ENCODE measurements around the gene DRAXIN.

DRAXIN gene

GRCh38 chr1:11651017-11651416 is 40.5 kb upstream of the DRAXIN start:
- peaks cover 27% of the 10 kb centered on the region for H3K4me1 Mint-ChIP-seq (ENCODE audit: low read depth)
- no peak overlapping the region for H3K27ac Mint-ChIP-seq
- H3K4me3 Mint-ChIP-seq = peak overlapping the region; percentile 21
- H3K27me3 Mint-ChIP-seq = peaks cover 84% of the 10 kb centered on the region
- intact Hi-C loops (cut with micrococcal nuclease) = loop anchor here (2.0 kb wide), 1 partner anchor 60 kb away; no protein-coding TSS in a partner anchor
- no peaks in the 10 kb centered on the region for H3K36me3 Mint-ChIP-seq (ENCODE audit: low read depth)
- H3K9me3 Mint-ChIP-seq = no peaks in the 10 kb centered on the region

GRCh38 chr1:11652203-11652780 is 39.2 kb upstream of the DRAXIN start:
- H3K4me1 Mint-ChIP-seq (ENCODE audit: low read depth) = peaks cover 28% of the 10 kb centered on the region
- H3K27me3 Mint-ChIP-seq = peaks cover 72% of the 10 kb centered on the region
- no peaks in the 10 kb centered on the region for H3K9me3 Mint-ChIP-seq
- intact Hi-C loops (cut with micrococcal nuclease) = no loop called here
- H3K4me3 Mint-ChIP-seq = no peak overlapping the region
- peaks cover 2% of the 10 kb centered on the region for H3K36me3 Mint-ChIP-seq (ENCODE audit: low read depth)
- no peak overlapping the region for H3K27ac Mint-ChIP-seq

- H3K36me3 Mint-ChIP-seq (ENCODE audit: low read depth) = peaks cover 11% of the 10 kb centered on the region
- H3K27ac Mint-ChIP-seq = no peak overlapping the region
- peaks cover 28% of the 10 kb centered on the region for H3K4me1 Mint-ChIP-seq (ENCODE audit: low read depth)
Observed at GRCh38 chr1:11653101-11653860, 38.2 kb upstream of the DRAXIN start.

GRCh38 chr1:11653861-11654136 is 37.7 kb upstream of the DRAXIN start:
- H3K4me1 Mint-ChIP-seq (ENCODE audit: low read depth) = peaks cover 28% of the 10 kb centered on the region
- intact Hi-C loops (cut with micrococcal nuclease) = no loop called here
- peaks cover 16% of the 10 kb centered on the region for H3K36me3 Mint-ChIP-seq (ENCODE audit: low read depth)
- H3K4me3 Mint-ChIP-seq = peak overlapping the region; percentile 9
- H3K27ac Mint-ChIP-seq = no peak overlapping the region
- no peaks in the 10 kb centered on the region for H3K9me3 Mint-ChIP-seq
- peaks cover 62% of the 10 kb centered on the region for H3K27me3 Mint-ChIP-seq

More at GRCh38 chr1:11653101-11653860, 38.2 kb upstream of the DRAXIN start:
- Mint-ChIP-seq H3K4me3 (peak overlapping the region; percentile 9), H3K27me3 (peaks cover 67% of the 10 kb centered on the region), H3K9me3 (no peaks in the 10 kb centered on the region)
- intact Hi-C loops (cut with micrococcal nuclease) = no loop called here

GRCh38 chr1:11654137-11654938 is 37.2 kb upstream of the DRAXIN start, which contains the start of the genes FBXO2 and FBXO44:
Gene FBXO2 (minus strand): TSS chr1:11654429. CDS start chr1:11654340, 89 bp downstream.
Gene FBXO44 (plus strand): TSS chr1:11654877. CDS start chr1:11655836, 959 bp downstream.
- H3K4me3 Mint-ChIP-seq = peak within 1 kb of the TSS; percentile 77
- H3K27me3 Mint-ChIP-seq = peaks cover 60% of the 10 kb centered on the region
- peaks cover 28% of the 10 kb centered on the region for H3K4me1 Mint-ChIP-seq (ENCODE audit: low read depth)

GRCh38 chr1:11654939-11655808 is 36.3 kb upstream of the DRAXIN start:
- H3K4me1 Mint-ChIP-seq (ENCODE audit: low read depth) = peaks cover 21% of the 10 kb centered on the region
- H3K27ac Mint-ChIP-seq = peak overlapping the region; percentile 59
- peaks cover 20% of the 10 kb centered on the region for H3K36me3 Mint-ChIP-seq (ENCODE audit: low read depth)
- H3K4me3 Mint-ChIP-seq = peak overlapping the region; percentile 77
- intact Hi-C loops (cut with micrococcal nuclease) = no loop called here
- H3K9me3 Mint-ChIP-seq = no peaks in the 10 kb centered on the region
- peaks cover 52% of the 10 kb centered on the region for H3K27me3 Mint-ChIP-seq

More at GRCh38 chr1:11654137-11654938, 37.2 kb upstream of the DRAXIN start, which contains the start of the genes FBXO2 and FBXO44:
- peaks cover 20% of the 10 kb centered on the region for H3K36me3 Mint-ChIP-seq (ENCODE audit: low read depth)
- H3K27ac Mint-ChIP-seq = peak within 1 kb of the TSS; percentile 59
- H3K9me3 Mint-ChIP-seq = no peaks in the 10 kb centered on the region
- intact Hi-C loops (cut with micrococcal nuclease) = no loop called here

GRCh38 chr1:11657654-11658053 is 33.9 kb upstream of the DRAXIN start:
- peaks cover 33% of the 10 kb centered on the region for H3K36me3 Mint-ChIP-seq (ENCODE audit: low read depth)
- no peak overlapping the region for H3K4me3 Mint-ChIP-seq
- peaks cover 27% of the 10 kb centered on the region for H3K27me3 Mint-ChIP-seq
- intact Hi-C loops (cut with micrococcal nuclease) = no loop called here
- peaks cover 10% of the 10 kb centered on the region for H3K4me1 Mint-ChIP-seq (ENCODE audit: low read depth)
- H3K27ac Mint-ChIP-seq = no peak overlapping the region
- H3K9me3 Mint-ChIP-seq = no peaks in the 10 kb centered on the region

GRCh38 chr1:11658542-11658941 is 33.0 kb upstream of the DRAXIN start:
- intact Hi-C loops (cut with micrococcal nuclease) = no loop called here

GRCh38 chr1:11659748-11660147 is 31.8 kb upstream of the DRAXIN start:
- Mint-ChIP-seq H3K27ac (no peak overlapping the region), H3K4me1 (ENCODE audit: low read depth) (peaks cover 20% of the 10 kb centered on the region), H3K9me3 (no peaks in the 10 kb centered on the region), H3K4me3 (no peak overlapping the region), H3K36me3 (ENCODE audit: low read depth) (peaks cover 33% of the 10 kb centered on the region), H3K27me3 (peaks cover 10% of the 10 kb centered on the region)
- intact Hi-C loops (cut with micrococcal nuclease) = no loop called here

More at GRCh38 chr1:11658542-11658941, 33.0 kb upstream of the DRAXIN start:
- Mint-ChIP-seq H3K9me3 (no peaks in the 10 kb centered on the region), H3K27me3 (peaks cover 19% of the 10 kb centered on the region), H3K36me3 (ENCODE audit: low read depth) (peaks cover 33% of the 10 kb centered on the region), H3K27ac (no peak overlapping the region), H3K4me1 (ENCODE audit: low read depth) (peaks cover 19% of the 10 kb centered on the region), H3K4me3 (no peak overlapping the region)

GRCh38 chr1:11661103-11661502 is 30.4 kb upstream of the DRAXIN start:
- intact Hi-C loops (cut with micrococcal nuclease) = no loop called here
- H3K27me3 Mint-ChIP-seq = peaks cover under 1% of the 10 kb centered on the region
- H3K36me3 Mint-ChIP-seq (ENCODE audit: low read depth) = peaks cover 33% of the 10 kb centered on the region
- H3K27ac Mint-ChIP-seq = no peak overlapping the region
- H3K9me3 Mint-ChIP-seq = no peaks in the 10 kb centered on the region
- H3K4me3 Mint-ChIP-seq = no peak overlapping the region
- peaks cover 10% of the 10 kb centered on the region for H3K4me1 Mint-ChIP-seq (ENCODE audit: low read depth)

- intact Hi-C loops (cut with micrococcal nuclease) = no loop called here
Observed at GRCh38 chr1:11664336-11665065, 27.0 kb upstream of the DRAXIN start.

GRCh38 chr1:11668516-11668915 is 23.0 kb upstream of the DRAXIN start:
- peaks cover 61% of the 10 kb centered on the region for H3K36me3 Mint-ChIP-seq (ENCODE audit: low read depth)
- no peaks in the 10 kb centered on the region for H3K9me3 Mint-ChIP-seq
- H3K27me3 Mint-ChIP-seq = no peaks in the 10 kb centered on the region
- peaks cover 43% of the 10 kb centered on the region for H3K4me1 Mint-ChIP-seq (ENCODE audit: low read depth)
- H3K4me3 Mint-ChIP-seq = no peak overlapping the region
- intact Hi-C loops (cut with micrococcal nuclease) = no loop called here
- peak overlapping the region; percentile 75 for H3K27ac Mint-ChIP-seq

More at GRCh38 chr1:11664336-11665065, 27.0 kb upstream of the DRAXIN start:
- Mint-ChIP-seq H3K27me3 (no peaks in the 10 kb centered on the region), H3K9me3 (no peaks in the 10 kb centered on the region), H3K27ac (peak overlapping the region; percentile 85), H3K36me3 (ENCODE audit: low read depth) (peaks cover 39% of the 10 kb centered on the region), H3K4me1 (ENCODE audit: low read depth) (peaks cover 28% of the 10 kb centered on the region), H3K4me3 (peak overlapping the region; percentile 84)

GRCh38 chr1:11670747-11671146 is 20.8 kb upstream of the DRAXIN start:
- peaks cover 52% of the 10 kb centered on the region for H3K4me1 Mint-ChIP-seq (ENCODE audit: low read depth)
- H3K36me3 Mint-ChIP-seq (ENCODE audit: low read depth) = peaks cover 83% of the 10 kb centered on the region
- H3K4me3 Mint-ChIP-seq = peak overlapping the region; percentile 39
- H3K27ac Mint-ChIP-seq = peak overlapping the region; percentile 93
- H3K9me3 Mint-ChIP-seq = no peaks in the 10 kb centered on the region
- intact Hi-C loops (cut with micrococcal nuclease) = no loop called here
- no peaks in the 10 kb centered on the region for H3K27me3 Mint-ChIP-seq
